ENCODE results near the gene TPM1.

The TPM1 gene

DNA sequence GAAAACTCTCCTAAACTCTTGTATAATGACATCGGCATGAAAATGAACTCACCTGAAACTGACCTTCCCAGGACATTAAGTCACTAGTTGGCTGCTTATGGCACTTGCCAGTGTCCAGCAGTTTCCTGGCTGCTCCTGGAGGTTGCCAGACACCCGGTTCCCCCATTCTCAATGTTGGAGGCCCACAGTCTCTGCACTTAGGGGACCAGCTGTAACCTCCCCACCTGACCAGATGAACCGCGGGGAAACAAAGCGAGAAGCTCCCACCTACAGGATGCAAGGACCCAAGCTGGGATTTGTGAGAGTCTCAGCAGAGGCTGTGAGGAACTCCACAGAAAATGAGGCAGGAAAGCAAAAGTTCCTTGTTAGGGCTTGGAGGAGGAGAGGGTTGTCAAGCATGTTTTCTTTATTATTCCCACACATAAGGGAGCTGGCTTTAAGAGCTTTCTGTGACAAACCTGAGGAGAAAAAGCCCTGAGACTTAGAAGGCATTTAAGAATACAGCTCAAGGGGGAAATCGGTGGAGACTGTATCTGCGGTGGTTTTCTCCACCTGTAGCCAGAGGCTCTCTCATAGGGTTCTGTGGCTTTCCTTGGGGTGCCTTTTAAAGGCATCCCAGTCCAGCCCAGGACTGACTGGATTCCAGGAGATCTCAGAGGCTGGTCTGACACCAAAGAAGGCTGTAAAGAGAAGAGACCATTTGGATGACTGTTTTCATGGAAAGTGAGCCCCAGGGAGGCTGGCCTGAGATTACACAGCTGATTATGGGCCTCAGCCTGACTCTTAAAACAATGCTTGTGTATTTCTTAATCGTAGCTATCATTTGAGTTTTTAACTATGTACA is 4.6 kb downstream of the TPM1 start:
- TF ChIP-seq, protein P1, sequence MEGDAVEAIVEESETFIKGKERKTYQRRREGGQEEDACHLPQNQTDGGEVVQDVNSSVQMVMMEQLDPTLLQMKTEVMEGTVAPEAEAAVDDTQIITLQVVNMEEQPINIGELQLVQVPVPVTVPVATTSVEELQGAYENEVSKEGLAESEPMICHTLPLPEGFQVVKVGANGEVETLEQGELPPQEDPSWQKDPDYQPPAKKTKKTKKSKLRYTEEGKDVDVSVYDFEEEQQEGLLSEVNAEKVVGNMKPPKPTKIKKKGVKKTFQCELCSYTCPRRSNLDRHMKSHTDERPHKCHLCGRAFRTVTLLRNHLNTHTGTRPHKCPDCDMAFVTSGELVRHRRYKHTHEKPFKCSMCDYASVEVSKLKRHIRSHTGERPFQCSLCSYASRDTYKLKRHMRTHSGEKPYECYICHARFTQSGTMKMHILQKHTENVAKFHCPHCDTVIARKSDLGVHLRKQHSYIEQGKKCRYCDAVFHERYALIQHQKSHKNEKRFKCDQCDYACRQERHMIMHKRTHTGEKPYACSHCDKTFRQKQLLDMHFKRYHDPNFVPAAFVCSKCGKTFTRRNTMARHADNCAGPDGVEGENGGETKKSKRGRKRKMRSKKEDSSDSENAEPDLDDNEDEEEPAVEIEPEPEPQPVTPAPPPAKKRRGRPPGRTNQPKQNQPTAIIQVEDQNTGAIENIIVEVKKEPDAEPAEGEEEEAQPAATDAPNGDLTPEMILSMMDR (IDR thresholded peaks at IDR 0.05; ENCODE audit: low read depth, low read length): no peak

DNA sequence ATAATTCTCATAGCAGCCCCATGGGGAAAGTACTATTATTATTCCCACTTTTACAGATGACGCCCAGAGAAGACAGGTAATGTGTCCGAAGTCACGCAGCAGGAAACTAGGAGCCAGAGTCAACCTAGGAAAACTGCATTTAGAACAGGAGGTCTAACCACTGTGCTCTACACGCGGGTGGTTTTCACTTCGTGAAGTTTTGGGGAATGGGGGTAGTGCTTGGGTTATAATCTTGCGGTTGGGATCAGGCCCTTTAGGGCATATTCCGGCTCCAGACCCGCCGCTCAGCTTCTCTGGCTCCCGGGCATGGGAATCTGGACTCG is 5.2 kb downstream of the TPM1 start:
- TF ChIP-seq, protein P1 (IDR thresholded peaks at IDR 0.05; ENCODE audit: low read depth, low read length): no peak
- no peak for DNase-seq (ENCODE audit: extremely low read depth, low read depth)

More for the DNA sequence above, 4.6 kb downstream of the TPM1 start:
- no peak for DNase-seq (ENCODE audit: extremely low read depth, low read depth)

DNA sequence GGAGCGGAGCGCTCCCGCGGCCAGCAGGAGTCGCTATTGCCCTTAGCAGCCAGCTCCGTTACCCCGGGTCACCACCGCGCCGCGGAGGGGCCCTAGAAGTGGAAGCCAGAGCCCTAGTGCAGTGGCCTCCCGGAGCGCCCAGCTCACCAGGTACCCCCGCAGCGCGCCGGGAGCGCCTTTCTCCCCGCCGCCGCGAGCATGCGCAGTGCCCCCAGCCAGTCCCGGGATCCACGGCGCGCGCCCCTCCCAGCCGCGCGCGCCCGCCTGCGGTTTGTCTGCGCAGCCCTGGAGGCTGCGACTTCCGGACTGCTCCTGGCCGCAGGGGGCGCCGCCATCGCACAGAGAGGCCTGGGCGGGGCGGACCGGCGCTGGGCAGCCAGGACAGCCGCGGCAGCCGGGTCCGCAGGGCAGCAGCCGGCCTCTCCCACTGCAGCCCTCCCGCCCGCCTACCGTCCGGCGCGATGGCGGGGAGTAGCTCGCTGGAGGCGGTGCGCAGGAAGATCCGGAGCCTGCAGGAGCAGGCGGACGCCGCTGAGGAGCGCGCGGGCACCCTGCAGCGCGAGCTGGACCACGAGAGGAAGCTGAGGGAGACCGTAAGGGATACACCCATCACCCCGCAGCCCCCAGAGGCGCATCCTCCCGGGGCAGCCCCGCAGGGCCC is 5.7 kb downstream of the TPM1 start:
- peak; percentile 82 for DNase-seq (ENCODE audit: extremely low read depth, low read depth)
- TF ChIP-seq, protein P1 (IDR thresholded peaks at IDR 0.05; ENCODE audit: low read depth, low read length): peak; percentile 96

DNA sequence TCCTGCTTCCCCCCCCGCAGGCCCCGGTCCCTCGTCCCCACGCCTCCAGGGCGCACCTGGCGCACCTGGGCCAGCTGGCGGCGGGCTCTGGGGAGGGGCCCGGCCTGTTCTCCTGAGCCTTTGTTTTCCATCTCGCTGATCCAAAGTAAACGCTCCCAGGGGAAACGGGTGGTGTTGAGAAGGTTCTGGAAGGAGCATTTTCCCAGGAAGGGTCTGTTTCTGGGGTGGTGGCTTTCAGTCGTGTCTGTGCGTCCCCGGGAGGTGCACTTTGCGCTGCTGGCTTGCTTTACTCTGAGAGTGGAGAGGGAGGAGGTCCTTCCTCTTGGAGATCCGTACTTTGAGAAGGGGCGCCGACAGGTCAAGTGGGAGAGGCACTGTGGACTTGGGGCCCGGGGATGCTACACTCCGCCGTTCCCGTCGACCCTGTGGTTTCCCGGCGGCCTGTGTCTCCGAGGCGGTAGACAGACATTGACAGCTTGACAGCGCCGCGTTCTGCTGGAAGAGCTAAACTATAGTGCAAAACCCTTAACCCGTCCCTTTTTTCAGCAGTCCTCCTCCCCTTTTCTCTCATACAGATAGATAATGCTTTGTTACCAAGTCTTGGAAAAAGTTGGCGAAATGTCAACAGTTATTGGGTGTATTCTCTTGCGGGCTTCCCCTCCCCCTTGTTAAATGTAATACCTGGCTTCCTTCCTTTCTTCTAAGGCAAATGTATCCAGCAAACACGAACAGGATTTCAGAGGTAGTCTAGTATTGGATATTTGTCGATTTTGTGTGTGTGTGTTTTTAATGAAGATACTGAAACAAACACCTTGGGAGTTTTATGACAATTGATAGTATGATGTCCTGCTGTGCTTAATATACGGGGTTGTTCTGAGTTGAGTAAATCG is 6.5 kb downstream of the TPM1 start:
- DNase-seq (ENCODE audit: extremely low read depth, low read depth): no peak
- TF ChIP-seq, protein P1 (IDR thresholded peaks at IDR 0.05; ENCODE audit: low read depth, low read length): no peak

DNA sequence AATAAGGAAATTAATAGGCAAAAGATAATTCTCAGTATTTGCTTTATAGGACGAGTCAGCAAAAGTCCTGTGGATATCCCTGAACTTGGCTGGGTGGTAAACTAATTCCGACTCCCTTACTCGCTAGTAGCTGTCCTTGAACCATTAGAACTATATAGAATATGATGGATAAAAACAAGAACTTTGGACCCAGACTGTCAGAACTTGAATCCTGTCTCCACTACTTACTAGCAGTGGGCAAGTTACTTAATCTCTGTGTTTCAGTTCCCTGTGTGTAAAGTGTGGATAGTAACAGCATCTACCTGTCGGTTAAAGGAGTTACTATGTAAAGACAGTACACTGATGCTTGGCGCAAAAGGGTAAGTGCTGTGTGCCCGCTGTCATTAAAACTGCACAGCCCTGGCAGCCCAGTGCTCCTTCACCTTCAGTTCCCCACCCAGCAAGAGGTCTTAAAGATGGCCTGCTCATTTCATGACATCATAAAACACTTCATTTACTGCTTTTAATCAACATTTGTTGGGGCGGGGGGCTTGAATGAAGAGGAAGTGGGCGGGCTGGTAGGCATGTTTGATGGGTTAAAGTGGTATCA is 7.3 kb downstream of the TPM1 start:
- TF ChIP-seq, protein P1 (IDR thresholded peaks at IDR 0.05; ENCODE audit: low read depth, low read length): no peak
- DNase-seq (ENCODE audit: extremely low read depth, low read depth): no peak

DNA sequence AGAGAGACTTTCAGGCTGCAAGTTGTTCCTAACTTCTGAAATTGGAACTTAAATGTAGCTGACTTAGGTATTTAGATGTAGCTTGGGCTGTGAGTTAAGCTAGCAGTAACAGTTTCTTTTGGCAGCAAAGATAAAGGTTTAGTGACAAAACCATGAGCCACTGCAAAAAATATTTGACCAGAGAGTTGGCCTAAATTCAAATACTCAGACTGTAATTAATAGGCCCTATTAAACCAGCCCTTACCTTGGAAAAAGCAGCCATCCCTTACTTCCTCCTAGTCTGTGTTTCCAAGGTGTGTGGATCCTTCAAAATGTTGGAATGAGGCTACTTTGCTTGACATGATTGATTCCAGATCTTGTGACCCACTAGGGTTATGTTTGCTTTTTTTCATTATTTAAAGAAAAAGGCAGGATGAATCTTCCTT is 8.2 kb downstream of the TPM1 start:
- no peak for DNase-seq (ENCODE audit: extremely low read depth, low read depth)
- TF ChIP-seq, protein P1 (IDR thresholded peaks at IDR 0.05; ENCODE audit: low read depth, low read length): no peak

All from AG09319 (cell line).